Panc1 (cell line): ENCODE results near the gene HHIP. TPM values are rescaled to one million over a fixed set of nuclear protein-coding genes. Genes with fewer than 3 reads are reported as not detected.

Experiments used
- ATAC-seq: fragments of 200-7000 bp; cut with Tn5 transposase; 2 replicates; pipeline ENCODE4 v1.9.1; 2020; ENCODE audit warnings: mild to moderate bottlenecking, moderate library complexity
- BruUV-seq: library from RNA; stranded (reverse); fragments of 400-500 nt; replicated peaks from 2 replicates; lab custom pipeline; 2021; lab: Mats Ljungman, UMichigan
- CTCF ChIA-PET: fragments of 300-600 bp; sonication (Branson Sonifier 250); formaldehyde crosslinking; loops from one replicate; lab custom pipeline; 2022; ENCODE audit warnings: antibody characterized with exemption; lab: Charles Lee
- POLR2A ChIA-PET: fragments of 300-600 bp; sonication (Branson Sonifier 250); formaldehyde crosslinking; loops from one replicate; lab custom pipeline; 2022; ENCODE audit warnings: antibody characterized with exemption; lab: Charles Lee
- DNase-seq: peaks from one replicate; pipeline ENCODE4 v3.0.0-alpha.2; 2010; ENCODE audit warnings: low read depth, low spot score
- H3K27ac ChIP-seq: 2 replicates; pipeline ENCODE4 v1.5.1; 2011; ENCODE audit warnings: mild to moderate bottlenecking, low read length, inconsistent platforms
- H3K27me3 ChIP-seq: fragments of 200-500 bp; sonication (Bioruptor generic); 2 replicates; pipeline ENCODE4 v1.6.0; 2014; ENCODE audit warnings: low read length, inconsistent platforms; ENCODE audit not compliant: control insufficient read depth, insufficient read depth
- H3K36me3 ChIP-seq: fragments of 200-500 bp; sonication (Bioruptor generic); 2 replicates; pipeline ENCODE4 v1.5.1; 2014; ENCODE audit warnings: inconsistent platforms, mild to moderate bottlenecking, low read length, moderate library complexity; ENCODE audit not compliant: control insufficient read depth, insufficient read depth
- H3K4me1 ChIP-seq: 2 replicates; pipeline ENCODE4 v1.5.1; 2011; ENCODE audit warnings: inconsistent platforms, mild to moderate bottlenecking, low read length, moderate library complexity; ENCODE audit not compliant: control insufficient read depth, insufficient read depth
- H3K4me3 ChIP-seq, 2 experiments: 2 replicates each; pipeline ENCODE4 v1.5.1; 2011 to 2012; ENCODE audit warnings: low read depth in 2 of 2, low read length in 2 of 2, mild to moderate bottlenecking in 2 of 2, inconsistent platforms in 1 of 2, moderate library complexity in 1 of 2
- H3K9me3 ChIP-seq: fragments of 200-500 bp; sonication (Bioruptor generic); 2 replicates; pipeline ENCODE4 v1.5.1; 2014; ENCODE audit warnings: low read depth, mild to moderate bottlenecking, inconsistent platforms, low read length, moderate library complexity; ENCODE audit not compliant: control insufficient read depth, insufficient read depth
- CTCF ChIP-seq: fragments of 450-650 bp; IDR thresholded peaks from 2 replicates; pipeline ENCODE4 v1.5.1; 2017; ENCODE audit warnings: mild to moderate bottlenecking
- POLR2AphosphoS5 ChIP-seq: IDR thresholded peaks from 2 replicates; pipeline ENCODE4 v1.6.1; 2012; ENCODE audit warnings: mild to moderate bottlenecking, low read depth, low read length, moderate library complexity
- REST ChIP-seq, 2 experiments: IDR thresholded peaks; 2 replicates each; pipeline ENCODE4 v1.6.1; 2011 to 2012; ENCODE audit warnings: low read depth in 2 of 2, control low read depth in 1 of 2, low read length in 1 of 2, mild to moderate bottlenecking in 1 of 2, moderate library complexity in 1 of 2; ENCODE audit not compliant: insufficient read depth in 1 of 2
- SIN3A ChIP-seq: IDR thresholded peaks from 2 replicates; pipeline ENCODE4 v1.6.1; 2012; ENCODE audit warnings: low read depth, mild to moderate bottlenecking, low read length, moderate library complexity, borderline replicate concordance; ENCODE audit not compliant: insufficient read depth
- TCF7L2 ChIP-seq: IDR thresholded peaks from 2 replicates; pipeline ENCODE4 v1.6.1; 2011; ENCODE audit warnings: mild to moderate bottlenecking, low read depth, low read length, inconsistent platforms
- in situ Hi-C: cut with HindIII; loops from 2 replicates; pipeline ENCODE4 v1.10.0; 2016; ENCODE audit warnings: low sequenced_read_pairs, low pct_unique_long_range_greater_than_20kb
- intact Hi-C: fragments of 100-400 bp; cut with micrococcal nuclease; formaldehyde crosslinking; loops from one replicate; pipeline ENCODE4 v1.10.0; 2022; ENCODE audit not compliant: unreplicated experiment
- total RNA-seq: library from RNA; stranded (reverse); gene quantifications from one replicate; pipeline ENCODE4 v1.2.1, GENCODE V29; 2021; ENCODE audit not compliant: unreplicated experiment

HHIP gene
- total RNA-seq, 1 experiment from 2014 or later: 0.08 TPM

GRCh38 chr4:144653781-144654545 lies 8.0 kb downstream of the HHIP start:
- Histone ChIP-seq H3K27ac (no peak overlapping the region), H3K9me3 (no peaks in the 10 kb centered on the region), H3K4me1 (no peaks in the 10 kb centered on the region; the same call in 1 of the 2 replicates), H3K36me3 (no peaks in the 10 kb centered on the region), H3K4me3 (no peak overlapping the region), H3K27me3 (no peaks in the 10 kb centered on the region; the same call in 1 of the 2 replicates)
- ATAC-seq (no peak), DNase-seq (no peak)
- ChIA-PET POLR2A (no interaction called here), CTCF (no interaction called here)
- TF ChIP-seq POLR2AphosphoS5: no peak
- no peak for TF ChIP-seq REST (IDR thresholded peaks at IDR 0.05; ENCODE audit: insufficient read depth in 1 of 2, low read depth in 2 of 2, low read length in 1 of 2)
- no peak for TF ChIP-seq SIN3A
- no peak for TF ChIP-seq TCF7L2
- TF ChIP-seq CTCF: no peak
- intact Hi-C loops (no loop called here), in situ Hi-C loops (no loop called here)
- no TSS peak for BruUV-seq

GRCh38 chr4:144655491-144655890 lies 9.5 kb downstream of the HHIP start:
- no peaks in the 10 kb centered on the region for H3K36me3 ChIP-seq
- DNase-seq (no peak), ATAC-seq (no peak)
- TF ChIP-seq CTCF (no peak), SIN3A (no peak), POLR2AphosphoS5 (no peak), REST (IDR thresholded peaks at IDR 0.05; ENCODE audit: insufficient read depth in 1 of 2, low read depth in 2 of 2, low read length in 1 of 2) (no peak), TCF7L2 (no peak)
- CTCF ChIA-PET: no interaction called here
- H3K9me3 ChIP-seq: no peaks in the 10 kb centered on the region
- intact Hi-C loops (no loop called here), in situ Hi-C loops (no loop called here)
- no peaks in the 10 kb centered on the region; the same call in 1 of the 2 replicates for H3K4me1 ChIP-seq
- POLR2A ChIA-PET: no interaction called here
- no peak overlapping the region for H3K27ac ChIP-seq
- no TSS peak for BruUV-seq
- no peaks in the 10 kb centered on the region for H3K27me3 ChIP-seq
- no peak overlapping the region for H3K4me3 ChIP-seq
